Measurements from ENCODE around the gene PDYN. TPM values are rescaled to one million over a fixed set of nuclear protein-coding genes. Genes with fewer than 3 reads are reported as not detected.

PDYN gene
- total and polyA plus RNA-seq, 2 donors (not counting 1 experiment from before 2014, with no cell fraction given), result not detected

DNA sequence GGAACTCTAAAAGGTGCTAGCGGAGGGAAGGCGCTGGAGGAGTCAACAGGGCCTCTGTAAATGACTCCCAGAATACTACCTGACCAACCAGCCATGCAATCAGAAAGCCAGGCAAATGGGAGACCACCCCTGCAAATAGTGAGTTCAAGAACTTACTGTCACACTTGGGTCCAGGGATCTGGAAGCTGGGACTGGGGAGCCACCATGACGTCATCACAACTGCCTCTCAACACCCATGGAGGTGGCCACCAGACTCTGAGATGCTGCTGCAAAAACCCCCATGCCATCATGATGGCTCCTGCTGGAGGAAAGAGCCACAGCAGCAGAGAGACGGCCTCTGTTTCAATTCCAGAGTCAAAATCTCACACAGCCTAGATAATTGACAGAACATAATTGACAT lies 8.5 kb upstream of the PDYN start:
- Histone ChIP-seq H3K4me2 (ENCODE audit: extremely low read depth, insufficient read depth, low read length) (no peak overlapping the region), H3K36me3 (ENCODE audit: control insufficient read depth, insufficient read depth, low read length) (no peaks in the 10 kb centered on the region), H3K27me3 (ENCODE audit: control insufficient read depth, insufficient read depth, low read length) (peaks cover 3% of the 10 kb centered on the region), H3K4me3 (replicated peaks in 1 of 4; ENCODE audit: control extremely low read depth in 1 of 4, insufficient read depth in 1 of 4, low read depth in 3 of 4, low read length in 4 of 4) (no peak overlapping the region), H3K4me1 (ENCODE audit: control insufficient read depth, extremely low read depth, insufficient read depth, low read length) (no peaks in the 10 kb centered on the region), H2AFZ (ENCODE audit: low read length) (no peak overlapping the region), H4K20me1 (ENCODE audit: control insufficient read depth, extremely low read depth, insufficient read depth, low read length) (no peaks in the 10 kb centered on the region), H3K79me2 (ENCODE audit: control insufficient read depth, insufficient read depth, low read length) (no peaks in the 10 kb centered on the region), H3K9me3 (ENCODE audit: control insufficient read depth, insufficient read depth, low read depth, low read length) (no peaks in the 10 kb centered on the region), H3K27ac (ENCODE audit: insufficient read depth, low read length) (no peak overlapping the region), H3K9ac (ENCODE audit: insufficient read depth, low read length) (no peak overlapping the region)
- no peak for TF ChIP-seq EZH2 (IDR thresholded peaks at IDR 0.05; ENCODE audit: low read length, missing control alignments)
- TF ChIP-seq, protein P1, sequence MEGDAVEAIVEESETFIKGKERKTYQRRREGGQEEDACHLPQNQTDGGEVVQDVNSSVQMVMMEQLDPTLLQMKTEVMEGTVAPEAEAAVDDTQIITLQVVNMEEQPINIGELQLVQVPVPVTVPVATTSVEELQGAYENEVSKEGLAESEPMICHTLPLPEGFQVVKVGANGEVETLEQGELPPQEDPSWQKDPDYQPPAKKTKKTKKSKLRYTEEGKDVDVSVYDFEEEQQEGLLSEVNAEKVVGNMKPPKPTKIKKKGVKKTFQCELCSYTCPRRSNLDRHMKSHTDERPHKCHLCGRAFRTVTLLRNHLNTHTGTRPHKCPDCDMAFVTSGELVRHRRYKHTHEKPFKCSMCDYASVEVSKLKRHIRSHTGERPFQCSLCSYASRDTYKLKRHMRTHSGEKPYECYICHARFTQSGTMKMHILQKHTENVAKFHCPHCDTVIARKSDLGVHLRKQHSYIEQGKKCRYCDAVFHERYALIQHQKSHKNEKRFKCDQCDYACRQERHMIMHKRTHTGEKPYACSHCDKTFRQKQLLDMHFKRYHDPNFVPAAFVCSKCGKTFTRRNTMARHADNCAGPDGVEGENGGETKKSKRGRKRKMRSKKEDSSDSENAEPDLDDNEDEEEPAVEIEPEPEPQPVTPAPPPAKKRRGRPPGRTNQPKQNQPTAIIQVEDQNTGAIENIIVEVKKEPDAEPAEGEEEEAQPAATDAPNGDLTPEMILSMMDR (conservative IDR thresholded peaks at IDR 0.05 in 1 of 2, IDR thresholded peaks at IDR 0.05 in 1 of 2; ENCODE audit: low read depth in 1 of 2, low read length in 2 of 2), result no peak
- no peak for DNase-seq (ENCODE audit: low read depth in 2 of 2)

DNA sequence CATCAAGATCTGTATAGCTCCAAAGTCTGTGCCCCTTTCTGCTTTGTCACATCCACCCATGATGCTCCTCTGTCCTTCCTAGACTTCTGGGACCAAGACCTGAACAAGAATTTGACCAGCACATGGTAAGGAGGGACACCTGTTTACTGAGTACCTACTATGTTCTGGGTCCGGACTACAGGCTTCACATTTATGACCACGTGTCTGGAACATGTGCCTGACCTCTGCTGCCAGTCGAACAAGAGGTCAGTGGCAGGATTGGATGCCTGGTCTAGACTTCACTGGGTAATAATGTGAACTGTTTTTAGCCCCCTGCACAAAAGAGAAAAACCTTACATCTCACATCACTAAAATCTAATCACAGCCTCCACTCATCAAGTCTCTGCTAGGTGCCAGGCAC lies 7.3 kb upstream of the PDYN start:
- Histone ChIP-seq H3K4me1 (ENCODE audit: control insufficient read depth, extremely low read depth, insufficient read depth, low read length) (no peaks in the 10 kb centered on the region), H3K36me3 (ENCODE audit: control insufficient read depth, insufficient read depth, low read length) (no peaks in the 10 kb centered on the region), H3K4me3 (replicated peaks in 1 of 4; ENCODE audit: control extremely low read depth in 1 of 4, insufficient read depth in 1 of 4, low read depth in 3 of 4, low read length in 4 of 4) (no peak overlapping the region), H2AFZ (ENCODE audit: low read length) (no peak overlapping the region), H3K27me3 (ENCODE audit: control insufficient read depth, insufficient read depth, low read length) (peaks cover 5% of the 10 kb centered on the region), H3K27ac (ENCODE audit: insufficient read depth, low read length) (no peak overlapping the region), H3K9ac (ENCODE audit: insufficient read depth, low read length) (no peak overlapping the region), H3K9me3 (ENCODE audit: control insufficient read depth, insufficient read depth, low read depth, low read length) (no peaks in the 10 kb centered on the region), H4K20me1 (ENCODE audit: control insufficient read depth, extremely low read depth, insufficient read depth, low read length) (no peaks in the 10 kb centered on the region), H3K4me2 (ENCODE audit: extremely low read depth, insufficient read depth, low read length) (no peak overlapping the region), H3K79me2 (ENCODE audit: control insufficient read depth, insufficient read depth, low read length) (no peaks in the 10 kb centered on the region)
- no peak for TF ChIP-seq EZH2 (IDR thresholded peaks at IDR 0.05; ENCODE audit: low read length, missing control alignments)
- TF ChIP-seq, protein P1 (conservative IDR thresholded peaks at IDR 0.05 in 1 of 2, IDR thresholded peaks at IDR 0.05 in 1 of 2; ENCODE audit: low read depth in 1 of 2, low read length in 2 of 2), result no peak
- DNase-seq (ENCODE audit: low read depth in 2 of 2), result no peak

DNA sequence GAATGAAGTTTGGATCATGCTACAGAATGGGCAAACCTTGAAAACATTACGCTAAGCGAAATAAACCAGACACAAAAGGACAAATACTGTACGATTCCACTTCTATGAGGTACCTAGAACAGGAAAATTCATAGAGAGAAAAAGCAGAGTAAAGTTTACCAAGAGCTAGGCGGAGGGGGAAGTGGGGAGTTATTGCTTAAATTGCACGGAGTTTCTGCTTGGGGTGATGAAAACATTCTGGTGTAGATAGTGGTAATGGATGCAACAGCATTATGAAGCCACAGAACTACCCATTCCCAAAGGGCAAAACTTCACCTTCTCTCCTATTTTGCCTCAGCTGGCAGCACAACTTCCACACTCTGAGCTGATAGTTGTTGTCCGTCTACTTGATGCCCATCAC lies 6.4 kb upstream of the PDYN start:
- DNase-seq (ENCODE audit: low read depth in 2 of 2), result no peak
- Histone ChIP-seq H3K27me3 (ENCODE audit: control insufficient read depth, insufficient read depth, low read length) (peaks cover 5% of the 10 kb centered on the region), H3K4me3 (replicated peaks in 1 of 4; ENCODE audit: control extremely low read depth in 1 of 4, insufficient read depth in 1 of 4, low read depth in 3 of 4, low read length in 4 of 4) (no peak overlapping the region), H4K20me1 (ENCODE audit: control insufficient read depth, extremely low read depth, insufficient read depth, low read length) (no peaks in the 10 kb centered on the region), H3K9me3 (ENCODE audit: control insufficient read depth, insufficient read depth, low read depth, low read length) (no peaks in the 10 kb centered on the region), H2AFZ (ENCODE audit: low read length) (no peak overlapping the region), H3K79me2 (ENCODE audit: control insufficient read depth, insufficient read depth, low read length) (no peaks in the 10 kb centered on the region), H3K27ac (ENCODE audit: insufficient read depth, low read length) (no peak overlapping the region), H3K4me2 (ENCODE audit: extremely low read depth, insufficient read depth, low read length) (no peak overlapping the region), H3K36me3 (ENCODE audit: control insufficient read depth, insufficient read depth, low read length) (no peaks in the 10 kb centered on the region), H3K4me1 (ENCODE audit: control insufficient read depth, extremely low read depth, insufficient read depth, low read length) (no peaks in the 10 kb centered on the region), H3K9ac (ENCODE audit: insufficient read depth, low read length) (no peak overlapping the region)
- TF ChIP-seq EZH2 (IDR thresholded peaks at IDR 0.05; ENCODE audit: low read length, missing control alignments), result no peak
- TF ChIP-seq, protein P1 (conservative IDR thresholded peaks at IDR 0.05 in 1 of 2, IDR thresholded peaks at IDR 0.05 in 1 of 2; ENCODE audit: low read depth in 1 of 2, low read length in 2 of 2), result no peak
